Loucy (cell line): ENCODE results near the gene RMC1.

Experiments
- EZH2phosphoT487 ChIP-seq: fragments of 200-600 bp; IDR thresholded peaks from 2 replicates; pipeline ENCODE4 v1.6.1; 2018; ENCODE audit warnings: antibody characterized with exemption, mild to moderate bottlenecking, moderate library complexity, borderline replicate concordance
- TF ChIP-seq, protein P1 (sequence below): fragments of 200-600 bp; sonication (generic); conservative IDR thresholded peaks from 2 replicates; pipeline ENCODE4 v1.5.1; 2014; ENCODE audit warnings: mild to moderate bottlenecking, antibody characterized with exemption, low read length

DNA sequence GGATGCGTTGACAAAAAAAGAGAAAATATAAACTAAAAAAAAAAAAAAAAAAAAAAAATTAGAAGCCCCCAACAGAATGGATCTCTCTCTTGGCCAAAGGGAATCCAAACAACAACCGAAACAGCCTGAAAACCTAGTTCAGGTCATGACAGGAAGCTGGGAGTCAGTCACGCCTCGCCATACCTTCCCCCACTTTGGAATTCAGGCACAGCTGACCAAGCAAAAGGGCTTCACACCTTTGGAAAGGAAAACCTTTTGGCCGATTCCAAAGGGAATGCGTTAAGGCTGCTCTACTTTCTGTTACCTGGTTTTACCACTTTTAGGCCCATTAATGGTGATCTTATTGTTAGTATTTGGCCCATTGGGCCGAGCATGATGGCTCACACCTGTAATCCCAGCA is 17.9 kb upstream of the RMC1 start:
- TF ChIP-seq, protein P1, sequence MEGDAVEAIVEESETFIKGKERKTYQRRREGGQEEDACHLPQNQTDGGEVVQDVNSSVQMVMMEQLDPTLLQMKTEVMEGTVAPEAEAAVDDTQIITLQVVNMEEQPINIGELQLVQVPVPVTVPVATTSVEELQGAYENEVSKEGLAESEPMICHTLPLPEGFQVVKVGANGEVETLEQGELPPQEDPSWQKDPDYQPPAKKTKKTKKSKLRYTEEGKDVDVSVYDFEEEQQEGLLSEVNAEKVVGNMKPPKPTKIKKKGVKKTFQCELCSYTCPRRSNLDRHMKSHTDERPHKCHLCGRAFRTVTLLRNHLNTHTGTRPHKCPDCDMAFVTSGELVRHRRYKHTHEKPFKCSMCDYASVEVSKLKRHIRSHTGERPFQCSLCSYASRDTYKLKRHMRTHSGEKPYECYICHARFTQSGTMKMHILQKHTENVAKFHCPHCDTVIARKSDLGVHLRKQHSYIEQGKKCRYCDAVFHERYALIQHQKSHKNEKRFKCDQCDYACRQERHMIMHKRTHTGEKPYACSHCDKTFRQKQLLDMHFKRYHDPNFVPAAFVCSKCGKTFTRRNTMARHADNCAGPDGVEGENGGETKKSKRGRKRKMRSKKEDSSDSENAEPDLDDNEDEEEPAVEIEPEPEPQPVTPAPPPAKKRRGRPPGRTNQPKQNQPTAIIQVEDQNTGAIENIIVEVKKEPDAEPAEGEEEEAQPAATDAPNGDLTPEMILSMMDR = no peak
- no peak for TF ChIP-seq EZH2phosphoT487
